ENCODE measurements around the gene PC. TPM values are rescaled to one million over a fixed set of nuclear protein-coding genes. Genes with fewer than 3 reads are reported as not detected.

Gene PC
- total and polyA plus RNA-seq, 9 of the 15 experiments (the other 6 are each of a cell fraction or from before 2014, with no cell fraction given) = 0.94 to 38.0 (median 8.7) TPM

DNA sequence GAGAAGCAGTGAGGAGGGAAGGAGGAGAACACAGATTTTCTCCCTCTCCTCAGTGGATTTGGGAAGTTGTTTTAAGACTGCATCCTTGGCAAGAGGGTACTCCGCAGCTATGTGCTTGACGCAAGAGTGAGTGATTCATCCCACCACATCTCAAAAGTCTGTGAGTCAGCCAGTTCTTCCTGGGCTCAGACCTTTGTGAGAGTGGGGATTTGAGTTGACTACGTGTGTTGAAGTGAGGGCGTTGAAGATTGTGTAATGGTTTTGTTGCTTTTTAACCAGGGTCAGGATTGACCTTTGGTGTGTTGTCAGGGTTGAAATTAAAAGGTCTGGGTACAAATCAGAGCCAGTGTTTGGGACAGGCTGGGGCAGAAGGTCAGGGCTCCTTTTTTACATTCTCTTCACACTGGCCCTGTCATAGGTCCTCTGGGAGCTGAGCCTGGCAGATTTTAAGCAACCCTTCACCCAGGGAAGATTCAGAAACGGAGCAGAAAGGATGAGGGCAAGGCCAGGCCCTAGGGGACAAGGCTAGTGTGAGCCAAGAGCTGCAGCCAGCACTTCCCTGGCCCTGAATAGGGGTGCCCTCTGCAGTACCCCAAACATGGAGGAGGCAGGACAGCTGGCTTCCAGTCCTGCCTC is 12.7 kb upstream of the PC start (continued):
- TF ChIP-seq, protein P1, sequence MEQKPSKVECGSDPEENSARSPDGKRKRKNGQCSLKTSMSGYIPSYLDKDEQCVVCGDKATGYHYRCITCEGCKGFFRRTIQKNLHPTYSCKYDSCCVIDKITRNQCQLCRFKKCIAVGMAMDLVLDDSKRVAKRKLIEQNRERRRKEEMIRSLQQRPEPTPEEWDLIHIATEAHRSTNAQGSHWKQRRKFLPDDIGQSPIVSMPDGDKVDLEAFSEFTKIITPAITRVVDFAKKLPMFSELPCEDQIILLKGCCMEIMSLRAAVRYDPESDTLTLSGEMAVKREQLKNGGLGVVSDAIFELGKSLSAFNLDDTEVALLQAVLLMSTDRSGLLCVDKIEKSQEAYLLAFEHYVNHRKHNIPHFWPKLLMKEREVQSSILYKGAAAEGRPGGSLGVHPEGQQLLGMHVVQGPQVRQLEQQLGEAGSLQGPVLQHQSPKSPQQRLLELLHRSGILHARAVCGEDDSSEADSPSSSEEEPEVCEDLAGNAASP (IDR thresholded peaks at IDR 0.05) = no peak
- TF ChIP-seq, protein P2, sequence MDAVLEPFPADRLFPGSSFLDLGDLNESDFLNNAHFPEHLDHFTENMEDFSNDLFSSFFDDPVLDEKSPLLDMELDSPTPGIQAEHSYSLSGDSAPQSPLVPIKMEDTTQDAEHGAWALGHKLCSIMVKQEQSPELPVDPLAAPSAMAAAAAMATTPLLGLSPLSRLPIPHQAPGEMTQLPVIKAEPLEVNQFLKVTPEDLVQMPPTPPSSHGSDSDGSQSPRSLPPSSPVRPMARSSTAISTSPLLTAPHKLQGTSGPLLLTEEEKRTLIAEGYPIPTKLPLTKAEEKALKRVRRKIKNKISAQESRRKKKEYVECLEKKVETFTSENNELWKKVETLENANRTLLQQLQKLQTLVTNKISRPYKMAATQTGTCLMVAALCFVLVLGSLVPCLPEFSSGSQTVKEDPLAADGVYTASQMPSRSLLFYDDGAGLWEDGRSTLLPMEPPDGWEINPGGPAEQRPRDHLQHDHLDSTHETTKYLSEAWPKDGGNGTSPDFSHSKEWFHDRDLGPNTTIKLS (IDR thresholded peaks at IDR 0.05; ENCODE audit: borderline replicate concordance, low read depth) = no peak
- no peak for TF ChIP-seq ZNF274 (IDR thresholded peaks at IDR 0.05; ENCODE audit: borderline replicate concordance, low read depth, low read length)
- TF ChIP-seq RBM39 (optimal IDR thresholded peaks at IDR 0.05; ENCODE audit: low read depth, low read length) = no peak
- TF ChIP-seq TAF15 (IDR thresholded peaks at IDR 0.05; ENCODE audit: low read depth, low read length) = no peak
- no peak for TF ChIP-seq POLR2H (tag; IDR thresholded peaks at IDR 0.05; ENCODE audit: low read depth)
- TF ChIP-seq POLR2G (IDR thresholded peaks at IDR 0.05; ENCODE audit: low read depth, low read length) = no peak
- no peak for TF ChIP-seq HEY1 (CRISPR knock-in tag; IDR thresholded peaks at IDR 0.05; ENCODE audit: borderline replicate concordance)
- TF ChIP-seq RCOR1 (IDR thresholded peaks at IDR 0.05; ENCODE audit: borderline replicate concordance in 1 of 2, low read depth in 2 of 2, low read length in 2 of 2) = no peak
- TF ChIP-seq RBM15 (IDR thresholded peaks at IDR 0.05; ENCODE audit: insufficient read depth, low read length) = no peak
- no peak for TF ChIP-seq PHTF2 (CRISPR knock-in tag; IDR thresholded peaks at IDR 0.05)
- no peak for TF ChIP-seq NR2F6 (CRISPR knock-in tag; IDR thresholded peaks at IDR 0.05)
- TF ChIP-seq IRF2 (CRISPR knock-in tag; IDR thresholded peaks at IDR 0.05) = no peak
- no peak for TF ChIP-seq HNRNPL (IDR thresholded peaks at IDR 0.05; ENCODE audit: low read depth, low read length)
- TF ChIP-seq, protein P3, sequence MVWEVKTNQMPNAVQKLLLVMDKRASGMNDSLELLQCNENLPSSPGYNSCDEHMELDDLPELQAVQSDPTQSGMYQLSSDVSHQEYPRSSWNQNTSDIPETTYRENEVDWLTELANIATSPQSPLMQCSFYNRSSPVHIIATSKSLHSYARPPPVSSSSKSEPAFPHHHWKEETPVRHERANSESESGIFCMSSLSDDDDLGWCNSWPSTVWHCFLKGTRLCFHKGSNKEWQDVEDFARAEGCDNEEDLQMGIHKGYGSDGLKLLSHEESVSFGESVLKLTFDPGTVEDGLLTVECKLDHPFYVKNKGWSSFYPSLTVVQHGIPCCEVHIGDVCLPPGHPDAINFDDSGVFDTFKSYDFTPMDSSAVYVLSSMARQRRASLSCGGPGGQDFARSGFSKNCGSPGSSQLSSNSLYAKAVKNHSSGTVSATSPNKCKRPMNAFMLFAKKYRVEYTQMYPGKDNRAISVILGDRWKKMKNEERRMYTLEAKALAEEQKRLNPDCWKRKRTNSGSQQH (CRISPR knock-in tag; IDR thresholded peaks at IDR 0.05) = no peak
- TF ChIP-seq SMARCE1 (IDR thresholded peaks at IDR 0.05) = peak; percentile 84
- TF ChIP-seq STAT5A (IDR thresholded peaks at IDR 0.05; ENCODE audit: borderline replicate concordance, low read length) = no peak
- TF ChIP-seq SMARCA4 (IDR thresholded peaks at IDR 0.05) = peak; percentile 81
- TF ChIP-seq ZBTB17 (CRISPR knock-in tag; IDR thresholded peaks at IDR 0.05) = no peak
- TF ChIP-seq, protein P4, sequence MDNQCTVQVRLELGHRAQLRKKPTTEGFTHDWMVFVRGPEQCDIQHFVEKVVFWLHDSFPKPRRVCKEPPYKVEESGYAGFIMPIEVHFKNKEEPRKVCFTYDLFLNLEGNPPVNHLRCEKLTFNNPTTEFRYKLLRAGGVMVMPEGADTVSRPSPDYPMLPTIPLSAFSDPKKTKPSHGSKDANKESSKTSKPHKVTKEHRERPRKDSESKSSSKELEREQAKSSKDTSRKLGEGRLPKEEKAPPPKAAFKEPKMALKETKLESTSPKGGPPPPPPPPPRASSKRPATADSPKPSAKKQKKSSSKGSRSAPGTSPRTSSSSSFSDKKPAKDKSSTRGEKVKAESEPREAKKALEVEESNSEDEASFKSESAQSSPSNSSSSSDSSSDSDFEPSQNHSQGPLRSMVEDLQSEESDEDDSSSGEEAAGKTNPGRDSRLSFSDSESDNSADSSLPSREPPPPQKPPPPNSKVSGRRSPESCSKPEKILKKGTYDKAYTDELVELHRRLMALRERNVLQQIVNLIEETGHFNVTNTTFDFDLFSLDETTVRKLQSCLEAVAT (IDR thresholded peaks at IDR 0.05) = no peak
- no peak for TF ChIP-seq PURB (CRISPR knock-in tag; IDR thresholded peaks at IDR 0.05; ENCODE audit: low read depth)
- no peak for TF ChIP-seq TAF1 (IDR thresholded peaks at IDR 0.05; ENCODE audit: control insufficient read depth, extremely low read depth, insufficient read depth, low read length, severe bottlenecking)
- TF ChIP-seq YBX1 (IDR thresholded peaks at IDR 0.05) = no peak
- no peak for TF ChIP-seq NFE2 (IDR thresholded peaks at IDR 0.05; ENCODE audit: low read depth)
- peak; percentile 50 for TF ChIP-seq DPF2 (IDR thresholded peaks at IDR 0.05)
- 0 out of 2 replicates have a peak, but pooled peaks have one; percentile 27 for TF ChIP-seq CTBP1 (IDR thresholded peaks at IDR 0.05; ENCODE audit: borderline replicate concordance)
